ENCODE data around the gene COG2. TPM values are rescaled to one million over a fixed set of nuclear protein-coding genes. Genes with fewer than 3 reads are reported as not detected.

Gene COG2
- total RNA-seq, 4 donors from 2014 or later: 19.2 to 35.4 (median 24.2) TPM

GRCh38 chr1:230618537-230618936, 23.7 kb upstream of the COG2 start:
- TF ChIP-seq CTCF (IDR thresholded peaks at IDR 0.05; ENCODE audit: low read depth): no peak

GRCh38 chr1:230620649-230621323, 21.5 kb upstream of the COG2 start:
- TF ChIP-seq CTCF (IDR thresholded peaks at IDR 0.05; ENCODE audit: low read depth): no peak

GRCh38 chr1:230621324-230622030, 20.8 kb upstream of the COG2 start:
- TF ChIP-seq CTCF (IDR thresholded peaks at IDR 0.05; ENCODE audit: low read depth): no peak

GRCh38 chr1:230622151-230622550, 20.1 kb upstream of the COG2 start:
- TF ChIP-seq CTCF (IDR thresholded peaks at IDR 0.05; ENCODE audit: low read depth): no peak

GRCh38 chr1:230624097-230624713, 18.1 kb upstream of the COG2 start:
- TF ChIP-seq CTCF (IDR thresholded peaks at IDR 0.05; ENCODE audit: low read depth): no peak

- no peak for TF ChIP-seq CTCF (IDR thresholded peaks at IDR 0.05; ENCODE audit: low read depth)
Measured at GRCh38 chr1:230626232-230626631, 16.0 kb upstream of the COG2 start.

GRCh38 chr1:230627767-230628166, 14.5 kb upstream of the COG2 start:
- TF ChIP-seq CTCF (IDR thresholded peaks at IDR 0.05; ENCODE audit: low read depth): no peak
